Smooth muscle cell (in vitro differentiated cells): ENCODE data around the gene NEURL1. TPM values are rescaled to one million over a fixed set of nuclear protein-coding genes. Genes with fewer than 3 reads are reported as not detected.

Experiments
- DNase-seq: peaks from one replicate; lab custom pipeline; 2025; ENCODE audit not compliant: unreplicated experiment; lab: John Stamatoyannopoulos, UW
- H2AFZ ChIP-seq: fragments of 200-600 bp; sonication (generic); 2 replicates; pipeline ENCODE4 v1.6.0; 2016; ENCODE audit warnings: antibody characterized with exemption, low read depth, mild to moderate bottlenecking
- H3F3A ChIP-seq: fragments of 200-600 bp; sonication (generic); 2 replicates; pipeline ENCODE4 v1.6.0; 2017; ENCODE audit warnings: antibody characterized with exemption, low read depth
- H3K27ac ChIP-seq: fragments of 200-600 bp; sonication (generic); 2 replicates; pipeline ENCODE4 v1.5.1; 2016; ENCODE audit warnings: low read depth, mild to moderate bottlenecking
- H3K27me3 ChIP-seq: fragments of 200-600 bp; sonication (generic); 2 replicates; pipeline ENCODE4 v1.6.1; 2016; ENCODE audit warnings: low read depth, mild to moderate bottlenecking
- H3K36me3 ChIP-seq: fragments of 200-600 bp; sonication (generic); 2 replicates; pipeline ENCODE4 v1.5.1; 2016; ENCODE audit warnings: low read depth
- H3K4me1 ChIP-seq: fragments of 200-600 bp; sonication (generic); 2 replicates; pipeline ENCODE4 v1.5.1; 2016; ENCODE audit warnings: low read depth
- H3K4me2 ChIP-seq: fragments of 200-600 bp; sonication (generic); 2 replicates; pipeline ENCODE4 v1.6.0; 2016; ENCODE audit warnings: mild to moderate bottlenecking
- H3K4me3 ChIP-seq: fragments of 200-600 bp; sonication (generic); 2 replicates; pipeline ENCODE4 v1.5.1; 2016; ENCODE audit warnings: mild to moderate bottlenecking
- H3K79me2 ChIP-seq: fragments of 200-600 bp; sonication (generic); 2 replicates; pipeline ENCODE4 v1.6.0; 2016; ENCODE audit warnings: low read depth, mild to moderate bottlenecking
- H3K9ac ChIP-seq: fragments of 200-600 bp; sonication (generic); 2 replicates; pipeline ENCODE4 v1.6.0; 2016; ENCODE audit warnings: low read depth
- H3K9me3 ChIP-seq: fragments of 200-600 bp; sonication (generic); replicated peaks from 2 replicates; pipeline ENCODE4 v1.5.1; 2016; ENCODE audit warnings: low read depth
- H4K20me1 ChIP-seq: fragments of 200-600 bp; sonication (generic); 2 replicates; pipeline ENCODE4 v1.6.0; 2016; ENCODE audit warnings: low read depth
- WGBS: methylation state at CpG from one replicate; pipeline ENCODE4 v1.1.7; 2016; ENCODE audit warnings: low lambda C conversion rate; 5-methylcytosine and 5-hydroxymethylcytosine counted together
- polyA plus RNA-seq: library from polyadenylated mRNA; unstranded; fragments of >200 nt; fragmentation: Nextera tagmentation; extraction: Ambion mirVana; gene quantifications from 2 replicates; pipeline ENCODE4 v1.2.1, GENCODE V29; 2016
- total RNA-seq: library from RNA; depleted of rRNA; stranded (reverse); fragments of >200 nt; gene quantifications from 2 replicates; pipeline ENCODE4 v1.2.3, GENCODE V29; 2014
- TF ChIP-seq, protein P1 (sequence below): fragments of 200-600 bp; sonication (generic); IDR thresholded peaks from 2 replicates; pipeline ENCODE4 v1.5.1; 2017; ENCODE audit warnings: borderline replicate concordance, mild to moderate bottlenecking, antibody characterized with exemption; ENCODE audit not compliant: insufficient read depth, poor library complexity, severe bottlenecking

Gene NEURL1
- total and polyA plus RNA-seq, 2 experiments from 2014 or later: 0.04 to 0.91 TPM

GRCh38 chr10:103571656-103571975 lies 78.1 kb downstream of the NEURL1 start:
- no peaks in the 10 kb centered on the region for H3F3A ChIP-seq
- H3K9ac ChIP-seq: no peak overlapping the region
- H3K9me3 ChIP-seq: no peaks in the 10 kb centered on the region
- H3K4me2 ChIP-seq: no peak overlapping the region
- no peaks in the 10 kb centered on the region for H3K4me1 ChIP-seq
- H2AFZ ChIP-seq: no peak overlapping the region
- no peak overlapping the region for H3K27ac ChIP-seq
- H3K79me2 ChIP-seq: no peaks in the 10 kb centered on the region
- no peak overlapping the region for H3K4me3 ChIP-seq
- no peak for DNase-seq
- no peaks in the 10 kb centered on the region for H3K36me3 ChIP-seq
- 98% methylated on average over 18 of the region's 18 CpGs for WGBS
- H3K27me3 ChIP-seq: no peaks in the 10 kb centered on the region
- TF ChIP-seq, protein P1, sequence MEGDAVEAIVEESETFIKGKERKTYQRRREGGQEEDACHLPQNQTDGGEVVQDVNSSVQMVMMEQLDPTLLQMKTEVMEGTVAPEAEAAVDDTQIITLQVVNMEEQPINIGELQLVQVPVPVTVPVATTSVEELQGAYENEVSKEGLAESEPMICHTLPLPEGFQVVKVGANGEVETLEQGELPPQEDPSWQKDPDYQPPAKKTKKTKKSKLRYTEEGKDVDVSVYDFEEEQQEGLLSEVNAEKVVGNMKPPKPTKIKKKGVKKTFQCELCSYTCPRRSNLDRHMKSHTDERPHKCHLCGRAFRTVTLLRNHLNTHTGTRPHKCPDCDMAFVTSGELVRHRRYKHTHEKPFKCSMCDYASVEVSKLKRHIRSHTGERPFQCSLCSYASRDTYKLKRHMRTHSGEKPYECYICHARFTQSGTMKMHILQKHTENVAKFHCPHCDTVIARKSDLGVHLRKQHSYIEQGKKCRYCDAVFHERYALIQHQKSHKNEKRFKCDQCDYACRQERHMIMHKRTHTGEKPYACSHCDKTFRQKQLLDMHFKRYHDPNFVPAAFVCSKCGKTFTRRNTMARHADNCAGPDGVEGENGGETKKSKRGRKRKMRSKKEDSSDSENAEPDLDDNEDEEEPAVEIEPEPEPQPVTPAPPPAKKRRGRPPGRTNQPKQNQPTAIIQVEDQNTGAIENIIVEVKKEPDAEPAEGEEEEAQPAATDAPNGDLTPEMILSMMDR: no peak
- H4K20me1 ChIP-seq: no peaks in the 10 kb centered on the region

DNA sequence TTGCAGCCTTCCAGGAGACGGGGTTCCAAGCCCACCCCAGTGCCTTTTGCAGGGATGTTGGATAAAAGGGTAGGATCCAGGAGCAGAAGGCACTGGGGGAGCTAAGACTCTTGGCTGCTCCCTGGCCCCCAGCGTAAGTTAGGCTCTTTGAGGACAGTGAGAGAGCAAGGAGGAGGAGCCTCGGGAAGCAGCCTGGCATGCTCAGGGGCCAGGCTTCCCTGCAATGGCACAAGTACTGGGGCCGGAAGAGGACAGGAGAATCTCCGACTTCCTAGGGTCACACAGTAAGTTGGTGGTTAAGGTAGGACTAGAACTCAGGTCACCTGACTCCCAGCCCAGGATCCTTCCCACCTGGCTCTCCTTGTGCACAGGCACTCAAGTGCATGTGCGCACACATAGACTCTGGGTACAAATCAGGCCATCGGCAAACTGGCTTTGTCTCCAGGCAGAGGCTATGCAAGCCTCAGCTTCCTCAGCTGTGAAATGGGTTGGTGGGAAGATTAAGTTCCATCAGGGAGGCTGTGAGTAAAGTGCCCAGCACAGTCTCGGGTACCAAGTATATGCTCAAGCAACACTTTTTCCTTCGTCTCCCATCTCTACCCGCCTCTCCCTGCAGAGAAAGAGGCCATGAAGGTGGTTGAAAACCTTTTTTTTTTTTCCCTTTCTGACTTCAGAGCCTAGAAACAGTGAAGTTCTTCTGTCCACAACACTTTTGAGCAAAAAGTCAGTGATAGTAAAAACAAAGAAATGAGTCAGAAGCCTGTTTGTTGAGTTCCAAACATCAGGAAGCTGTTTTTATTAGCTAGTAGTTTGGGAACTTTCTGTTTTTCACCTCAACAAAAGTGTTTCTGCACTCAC lies 79.1 kb downstream of the NEURL1 start:
- no peaks in the 10 kb centered on the region for H3K4me1 ChIP-seq
- H3F3A ChIP-seq: no peaks in the 10 kb centered on the region

DNA sequence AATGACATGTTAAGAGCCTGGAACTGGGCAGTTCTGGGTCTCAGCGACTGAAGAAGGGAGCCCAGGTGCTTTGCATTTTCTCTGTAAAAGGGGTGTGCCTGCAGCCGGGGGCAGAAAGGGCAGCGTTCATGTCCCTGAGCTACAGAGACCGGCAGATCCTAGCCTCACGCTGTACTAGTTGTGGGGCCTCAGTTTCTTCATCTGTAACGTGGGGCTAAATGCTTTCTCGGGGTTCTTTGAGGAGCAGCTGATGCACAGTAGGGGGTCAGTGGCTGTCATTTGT lies 79.6 kb downstream of the NEURL1 start:
- H2AFZ ChIP-seq: no peak overlapping the region
- no peaks in the 10 kb centered on the region for H3K9me3 ChIP-seq
- TF ChIP-seq, protein P1: no peak
- H3K4me3 ChIP-seq: no peak overlapping the region
- no peaks in the 10 kb centered on the region for H3F3A ChIP-seq
- no peak for DNase-seq
- WGBS: 76% methylated on average over 7 of the region's 7 CpGs
- no peak overlapping the region for H3K4me2 ChIP-seq
- no peaks in the 10 kb centered on the region for H4K20me1 ChIP-seq
- no peaks in the 10 kb centered on the region for H3K36me3 ChIP-seq
- no peak overlapping the region for H3K9ac ChIP-seq
- no peaks in the 10 kb centered on the region for H3K79me2 ChIP-seq
- H3K4me1 ChIP-seq: no peaks in the 10 kb centered on the region
- no peaks in the 10 kb centered on the region for H3K27me3 ChIP-seq
- H3K27ac ChIP-seq: no peak overlapping the region

More for the DNA sequence above, 79.1 kb downstream of the NEURL1 start:
- Histone ChIP-seq H3K27ac (no peak overlapping the region), H3K36me3 (no peaks in the 10 kb centered on the region), H3K4me3 (no peak overlapping the region), H3K79me2 (no peaks in the 10 kb centered on the region), H4K20me1 (no peaks in the 10 kb centered on the region), H3K27me3 (no peaks in the 10 kb centered on the region), H3K9ac (no peak overlapping the region), H3K4me2 (no peak overlapping the region), H2AFZ (no peak overlapping the region), H3K9me3 (no peaks in the 10 kb centered on the region)
- no peak for DNase-seq
- WGBS: 89% methylated on average over 10 of the region's 10 CpGs
- TF ChIP-seq, protein P1: no peak
